Mesenchymal stem cell (in vitro differentiated cells and primary cell): ENCODE data around the gene TMEM184B.
"Not testable (repeated sequence)": the region's sequence is repeated elsewhere in the genome, so short reads cannot be mapped to it uniquely, and the experiment has no call there.

Experiments
- DNase-seq: peaks from one replicate; pipeline ENCODE4 v3.0.0-alpha.2; 2013
- H2AFZ ChIP-seq: one replicate; pipeline ENCODE4 v1.6.1; 2013; ENCODE audit warnings: low read depth, mild to moderate bottlenecking, control low read depth, inconsistent platforms, low read length, moderate library complexity
- H2AK5ac ChIP-seq: 2 replicates; pipeline ENCODE4 v1.6.1; 2013; ENCODE audit warnings: low read length, moderate library complexity, mild to moderate bottlenecking, inconsistent platforms; ENCODE audit not compliant: severe bottlenecking
- H2BK120ac ChIP-seq: one replicate; pipeline ENCODE4 v1.6.1; 2013; ENCODE audit warnings: low read depth, mild to moderate bottlenecking, inconsistent platforms, low read length, moderate library complexity
- H2BK12ac ChIP-seq, 2 experiments: one replicate each; pipeline ENCODE4 v1.6.1; 2013; ENCODE audit warnings: inconsistent platforms in 2 of 2, low read length in 2 of 2, mild to moderate bottlenecking in 2 of 2, moderate library complexity in 2 of 2, control low read depth in 1 of 2
- H2BK15ac ChIP-seq: one replicate; pipeline ENCODE4 v1.6.1; 2013; ENCODE audit warnings: mild to moderate bottlenecking, low read depth, inconsistent platforms; ENCODE audit not compliant: poor library complexity, severe bottlenecking
- H2BK5ac ChIP-seq: 2 replicates; pipeline ENCODE4 v1.6.1; 2013; ENCODE audit warnings: low read depth, mild to moderate bottlenecking, low read length, control low read depth, inconsistent platforms; ENCODE audit not compliant: poor library complexity, severe bottlenecking
- H3K14ac ChIP-seq, 2 experiments: one replicate each; pipeline ENCODE4 v1.6.1; 2013; ENCODE audit warnings: inconsistent platforms in 2 of 2, low read length in 2 of 2, control low read depth in 1 of 2, mild to moderate bottlenecking in 1 of 2, moderate library complexity in 1 of 2
- H3K18ac ChIP-seq, 2 experiments: one replicate each; pipeline ENCODE4 v1.6.1; 2013; ENCODE audit warnings: inconsistent platforms in 2 of 2, low read length in 2 of 2, control low read depth in 1 of 2, low read depth in 1 of 2, mild to moderate bottlenecking in 1 of 2
- H3K23ac ChIP-seq, 2 experiments: one replicate each; pipeline ENCODE4 v1.6.1; 2013; ENCODE audit warnings: inconsistent platforms in 2 of 2, low read length in 2 of 2, mild to moderate bottlenecking in 2 of 2, moderate library complexity in 2 of 2, control low read depth in 1 of 2
- H3K27ac ChIP-seq: 2 replicates; pipeline ENCODE4 v1.5.1; 2013; ENCODE audit warnings: mild to moderate bottlenecking, moderate library complexity, low read length, control low read depth, inconsistent platforms; ENCODE audit not compliant: poor library complexity, severe bottlenecking
- H3K27me3 ChIP-seq, 2 experiments: 2 replicates each; pipeline versions ENCODE4 v1.6.1 to v1.7.0; 2013; ENCODE audit warnings: low read length in 2 of 2, mild to moderate bottlenecking in 2 of 2, moderate library complexity in 2 of 2, control low read depth in 1 of 2, inconsistent platforms in 1 of 2; ENCODE audit not compliant: control insufficient read depth in 1 of 2, insufficient read depth in 1 of 2
- H3K36me3 ChIP-seq, 2 experiments: 2 replicates each; pipeline versions ENCODE4 v1.6.1 to v1.7.0; 2013; ENCODE audit warnings: low read length in 2 of 2, control low read depth in 1 of 2, inconsistent platforms in 1 of 2, low read depth in 1 of 2, mild to moderate bottlenecking in 1 of 2; ENCODE audit not compliant: insufficient read depth in 2 of 2, control insufficient read depth in 1 of 2
- H3K4ac ChIP-seq, 2 experiments: one replicate each; pipeline ENCODE4 v1.6.1; 2013; ENCODE audit warnings: inconsistent platforms in 2 of 2, low read length in 2 of 2, mild to moderate bottlenecking in 2 of 2, moderate library complexity in 2 of 2, control low read depth in 1 of 2, low read depth in 1 of 2
- H3K4me1 ChIP-seq: 2 replicates; pipeline ENCODE4 v1.6.1; 2013; ENCODE audit warnings: low read depth, low read length, control low read depth; ENCODE audit not compliant: control insufficient read depth, insufficient read depth
- H3K4me2 ChIP-seq: 2 replicates; pipeline ENCODE4 v1.6.1; 2013; ENCODE audit warnings: low read length, mild to moderate bottlenecking, inconsistent platforms; ENCODE audit not compliant: poor library complexity, severe bottlenecking
- H3K4me3 ChIP-seq, 2 experiments: 2 replicates each; pipeline versions ENCODE4 v1.5.1 to v1.7.0; 2013; ENCODE audit warnings: low read length in 2 of 2, mild to moderate bottlenecking in 2 of 2, control low read depth in 1 of 2, low read depth in 1 of 2; ENCODE audit not compliant: insufficient read depth in 1 of 2
- H3K79me1 ChIP-seq: replicated peaks from 2 replicates; pipeline ENCODE4 v1.6.1; 2013; ENCODE audit warnings: mild to moderate bottlenecking, control low read depth, low read length, inconsistent platforms; ENCODE audit not compliant: poor library complexity, severe bottlenecking
- H3K9ac ChIP-seq: 2 replicates; pipeline ENCODE4 v1.7.0; 2013; ENCODE audit warnings: mild to moderate bottlenecking, low read length, moderate library complexity
- H3K9me3 ChIP-seq: 2 replicates; pipeline ENCODE4 v1.7.0; 2013; ENCODE audit warnings: mild to moderate bottlenecking, low read length; ENCODE audit not compliant: control insufficient read depth
- H4K8ac ChIP-seq: one replicate; pipeline ENCODE4 v1.6.1; 2013; ENCODE audit warnings: inconsistent platforms, mild to moderate bottlenecking, low read length, moderate library complexity
- H4K91ac ChIP-seq: one replicate; pipeline ENCODE4 v1.6.1; 2013; ENCODE audit warnings: mild to moderate bottlenecking, low read length, inconsistent platforms
- WGBS: methylation state at CpG from one replicate; pipeline ENCODE4 v1.1.7; 2013; ENCODE audit warnings: mixed read lengths; 5-methylcytosine and 5-hydroxymethylcytosine counted together

The TMEM184B gene

GRCh38 chr22:38177571-38177925 is 95.3 kb downstream of the TMEM184B start:
- Histone ChIP-seq H3K79me1 (peaks cover 12% of the 10 kb centered on the region), H3K4me1 (peaks cover 32% of the 10 kb centered on the region), H3K18ac (peak overlapping the region; percentile 4 to 28), H4K8ac (peak overlapping the region; percentile 56), H2AK5ac (peak overlapping the region; percentile 34), H3K9ac (peak overlapping the region; percentile 74), H3K4ac (peak overlapping the region in 1 of 2 experiments; percentile 64), H3K27ac (peak overlapping the region; percentile 44), H2BK15ac (peak overlapping the region; percentile 19)
- not testable (repeated sequence) for DNase-seq, H3K9me3 ChIP-seq, H2BK120ac ChIP-seq, H3K36me3 ChIP-seq, H2BK5ac ChIP-seq, H2AFZ ChIP-seq, H3K4me3 ChIP-seq, H3K23ac ChIP-seq, H4K91ac ChIP-seq, H3K27me3 ChIP-seq, H2BK12ac ChIP-seq, H3K14ac ChIP-seq, H3K4me2 ChIP-seq
- WGBS, result 73% methylated on average over 9 of the region's 9 CpGs

- H2BK5ac ChIP-seq, result no peak overlapping the region
- peaks cover 32% of the 10 kb centered on the region for H3K4me1 ChIP-seq
- no peak overlapping the region for H2AK5ac ChIP-seq
- no peak overlapping the region for H2AFZ ChIP-seq
- H4K91ac ChIP-seq, result peak overlapping the region; percentile 18
- DNase-seq, result no peak
- H3K23ac ChIP-seq, result no peak overlapping the region
- no peak overlapping the region for H3K9ac ChIP-seq
- 96% methylated on average over 4 of the region's 4 CpGs for WGBS
- no peaks in the 10 kb centered on the region for H3K9me3 ChIP-seq
- no peak overlapping the region for H3K4ac ChIP-seq
- H2BK12ac ChIP-seq, result peak overlapping the region in 1 of 2 experiments; percentile 83
- H2BK120ac ChIP-seq, result no peak overlapping the region
- H3K14ac ChIP-seq, result no peak overlapping the region
- H3K4me2 ChIP-seq, result no peak overlapping the region
- no peaks in the 10 kb centered on the region for H3K36me3 ChIP-seq
- H4K8ac ChIP-seq, result no peak overlapping the region
- peaks cover 12% of the 10 kb centered on the region for H3K79me1 ChIP-seq
- H3K4me3 ChIP-seq, result no peak overlapping the region
- peak overlapping the region; percentile 26 for H2BK15ac ChIP-seq
- no peaks in the 10 kb centered on the region for H3K27me3 ChIP-seq
- peak overlapping the region in 1 of 2 experiments; percentile 63 for H3K18ac ChIP-seq
- no peak overlapping the region for H3K27ac ChIP-seq
These were observed 95.8 kb downstream of the TMEM184B start for GRCh38 chr22:38177044-38177443.

GRCh38 chr22:38176170-38176741 is 96.6 kb downstream of the TMEM184B start:
- H2BK120ac ChIP-seq, result peak overlapping the region; percentile 77
- peak overlapping the region; percentile 19 to 91 for H2BK12ac ChIP-seq
- H4K8ac ChIP-seq, result peak overlapping the region; percentile 70
- H2BK5ac ChIP-seq, result no peak overlapping the region
- H3K9ac ChIP-seq, result peak overlapping the region; percentile 38
- WGBS, result 69% methylated on average over 13 of the region's 14 CpGs
- H3K23ac ChIP-seq, result no peak overlapping the region
- H3K79me1 ChIP-seq, result peaks cover 10% of the 10 kb centered on the region
- no peak overlapping the region for H3K4me2 ChIP-seq
- no peak overlapping the region for H3K4me3 ChIP-seq
- H3K36me3 ChIP-seq, result no peaks in the 10 kb centered on the region
- DNase-seq, result peak; percentile 95
- peak overlapping the region; percentile 53 for H4K91ac ChIP-seq
- no peaks in the 10 kb centered on the region for H3K9me3 ChIP-seq
- H3K18ac ChIP-seq, result peak overlapping the region; percentile 55 to 65
- peak overlapping the region; percentile 13 for H3K27ac ChIP-seq
- peaks cover 30% of the 10 kb centered on the region for H3K4me1 ChIP-seq
- no peak overlapping the region for H2AFZ ChIP-seq
- H2AK5ac ChIP-seq, result no peak overlapping the region
- H3K27me3 ChIP-seq, result no peaks in the 10 kb centered on the region
- peak overlapping the region in 1 of 2 experiments; percentile 3 for H3K14ac ChIP-seq
- peak overlapping the region; percentile 19 to 39 for H3K4ac ChIP-seq
- H2BK15ac ChIP-seq, result peak overlapping the region; percentile 68

- Histone ChIP-seq H3K14ac (peak overlapping the region in 1 of 2 experiments; percentile 58), H3K4me2 (no peak overlapping the region), H3K4me3 (no peak overlapping the region), H3K9ac (peak overlapping the region; percentile 38), H2BK5ac (no peak overlapping the region), H3K79me1 (peaks cover 6% of the 10 kb centered on the region), H2BK15ac (peak overlapping the region; percentile 68), H3K4me1 (peaks cover 24% of the 10 kb centered on the region), H4K8ac (no peak overlapping the region), H3K9me3 (no peaks in the 10 kb centered on the region), H4K91ac (peak overlapping the region; percentile 53), H3K27me3 (no peaks in the 10 kb centered on the region), H2AK5ac (no peak overlapping the region), H3K27ac (peak overlapping the region; percentile 13), H2BK120ac (peak overlapping the region; percentile 21), H2AFZ (no peak overlapping the region), H2BK12ac (peak overlapping the region; percentile 41 to 79), H3K36me3 (no peaks in the 10 kb centered on the region), H3K4ac (peak overlapping the region in 1 of 2 experiments; percentile 47), H3K18ac (peak overlapping the region; percentile 4 to 40), H3K23ac (no peak overlapping the region)
- 97% methylated on average over 15 of the region's 17 CpGs for WGBS
- DNase-seq, result no peak
These were observed 97.3 kb downstream of the TMEM184B start for GRCh38 chr22:38175206-38176118.
